ENCODE data around the gene ENPP7.

DNA sequence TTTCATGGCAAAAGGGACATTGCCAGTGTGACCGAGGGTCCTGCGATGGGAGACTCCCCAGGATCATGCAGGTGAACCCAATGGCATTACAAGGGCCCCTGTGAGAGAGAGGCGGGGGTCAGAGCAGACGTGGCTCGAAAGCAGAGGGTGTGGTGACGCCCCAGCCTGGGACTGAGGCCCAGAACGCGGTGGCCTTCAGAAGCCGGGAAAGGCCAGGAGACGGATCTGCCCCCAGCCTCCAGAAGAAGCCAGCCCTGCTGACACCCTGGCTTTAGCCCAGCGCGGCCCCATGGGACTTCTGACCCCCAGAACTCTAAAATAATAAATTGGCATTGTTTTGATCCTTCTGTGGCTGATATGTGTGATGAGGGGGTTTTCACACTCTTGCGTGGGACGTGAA lies 17.4 kb upstream of the ENPP7 start:
- no peak for TF ChIP-seq CTCF (IDR thresholded peaks at IDR 0.05)
- no peak for TF ChIP-seq POLR2A (IDR thresholded peaks at IDR 0.05)
